Measurements from ENCODE around the gene MLLT10. TPM values are rescaled to one million over a fixed set of nuclear protein-coding genes. Genes with fewer than 3 reads are reported as not detected.

MLLT10 gene
- total and polyA plus RNA-seq, 12 donors, result 15.8 to 49.1 (median 29.8) TPM

GRCh38 chr10:21670391-21670790, 136.4 kb downstream of the MLLT10 start:
- Histone ChIP-seq H3K4me1 (replicated peaks in 1 of 2) (peaks cover 11 to 19% of the 10 kb centered on the region in 2 donors), H3K4me3 (no peak overlapping the region), H3K27ac (no peak overlapping the region), H3K9me3 (replicated peaks in 1 of 3) (peaks cover 0 to 6% (median 0%) of the 10 kb centered on the region in 3 donors), H3K27me3 (no peaks in the 10 kb centered on the region), H3K36me3 (replicated peaks in 1 of 2) (peaks cover 0 to 3% of the 10 kb centered on the region in 2 donors)
- no peak for DNase-seq
- TF ChIP-seq POLR2A (IDR thresholded peaks at IDR 0.05), result no peak
- TF ChIP-seq, protein P1, sequence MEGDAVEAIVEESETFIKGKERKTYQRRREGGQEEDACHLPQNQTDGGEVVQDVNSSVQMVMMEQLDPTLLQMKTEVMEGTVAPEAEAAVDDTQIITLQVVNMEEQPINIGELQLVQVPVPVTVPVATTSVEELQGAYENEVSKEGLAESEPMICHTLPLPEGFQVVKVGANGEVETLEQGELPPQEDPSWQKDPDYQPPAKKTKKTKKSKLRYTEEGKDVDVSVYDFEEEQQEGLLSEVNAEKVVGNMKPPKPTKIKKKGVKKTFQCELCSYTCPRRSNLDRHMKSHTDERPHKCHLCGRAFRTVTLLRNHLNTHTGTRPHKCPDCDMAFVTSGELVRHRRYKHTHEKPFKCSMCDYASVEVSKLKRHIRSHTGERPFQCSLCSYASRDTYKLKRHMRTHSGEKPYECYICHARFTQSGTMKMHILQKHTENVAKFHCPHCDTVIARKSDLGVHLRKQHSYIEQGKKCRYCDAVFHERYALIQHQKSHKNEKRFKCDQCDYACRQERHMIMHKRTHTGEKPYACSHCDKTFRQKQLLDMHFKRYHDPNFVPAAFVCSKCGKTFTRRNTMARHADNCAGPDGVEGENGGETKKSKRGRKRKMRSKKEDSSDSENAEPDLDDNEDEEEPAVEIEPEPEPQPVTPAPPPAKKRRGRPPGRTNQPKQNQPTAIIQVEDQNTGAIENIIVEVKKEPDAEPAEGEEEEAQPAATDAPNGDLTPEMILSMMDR (IDR thresholded peaks at IDR 0.05), result no peak
- WGBS, 4 donors, result 75 to 79% (median 78%) methylated on average over 2 of the region's 2 CpGs
- intact Hi-C loops (cut with DNase I), result no loop called here

DNA sequence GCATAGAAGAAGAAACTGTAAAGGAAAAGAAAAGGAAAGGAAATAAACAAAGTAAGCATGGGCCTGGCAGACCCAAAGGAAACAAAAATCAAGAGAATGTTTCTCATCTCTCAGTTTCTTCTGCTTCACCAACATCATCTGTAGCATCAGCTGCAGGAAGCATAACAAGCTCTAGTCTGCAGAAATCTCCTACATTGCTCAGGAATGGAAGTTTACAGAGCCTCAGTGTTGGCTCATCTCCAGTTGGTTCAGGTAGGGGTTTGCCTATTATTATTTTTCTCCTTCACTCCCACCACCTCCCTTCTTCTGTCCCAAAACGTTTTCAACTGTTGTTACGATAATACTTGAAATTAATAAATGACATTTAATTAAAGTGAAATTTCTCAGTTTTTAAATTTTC, 139.6 kb downstream of the MLLT10 start:
- no peak for DNase-seq
- no peaks in the 10 kb centered on the region for H3K27me3 ChIP-seq
- TF ChIP-seq POLR2A (IDR thresholded peaks at IDR 0.05), result no peak
- TF ChIP-seq, protein P1 (IDR thresholded peaks at IDR 0.05), result no peak
- peaks cover 0 to 3% of the 10 kb centered on the region in 2 donors for H3K36me3 ChIP-seq (replicated peaks in 1 of 2)
- peaks cover 6% of the 10 kb centered on the region in 2 donors for H3K4me1 ChIP-seq (replicated peaks in 1 of 2)
- 75 to 84% (median 80%) methylated on average over 2 of the region's 2 CpGs for WGBS, 4 donors
- H3K4me3 ChIP-seq, result no peak overlapping the region
- intact Hi-C loops (cut with DNase I), result no loop called here
- H3K27ac ChIP-seq, result no peak overlapping the region
- H3K9me3 ChIP-seq (replicated peaks in 1 of 3), result peaks cover 0 to 6% (median 0%) of the 10 kb centered on the region in 3 donors

GRCh38 chr10:21675157-21675796, 141.2 kb downstream of the MLLT10 start:
- Histone ChIP-seq H3K4me1 (replicated peaks in 1 of 2) (peaks cover 17 to 19% of the 10 kb centered on the region in 2 donors), H3K4me3 (no peak overlapping the region), H3K9me3 (replicated peaks in 1 of 3) (no peaks in the 10 kb centered on the region), H3K27me3 (no peaks in the 10 kb centered on the region), H3K36me3 (replicated peaks in 1 of 2) (peaks cover 0 to 3% of the 10 kb centered on the region in 2 donors), H3K27ac (no peak overlapping the region)
- intact Hi-C loops (cut with DNase I), result no loop called here
- whole genome bisulfite sequencing, 4 donors, result 84 to 88% (median 86%) methylated on average over 2 of the region's 2 CpGs
- TF ChIP-seq POLR2A (IDR thresholded peaks at IDR 0.05), result no peak
- TF ChIP-seq, protein P1 (IDR thresholded peaks at IDR 0.05), result peak; percentile 31 to 68 (median 59)
- DNase-seq, result peak in 3 of 7 donors; percentile 33 to 44 (median 40)

- H3K36me3 ChIP-seq (replicated peaks in 1 of 2), result peaks cover 0 to 3% of the 10 kb centered on the region in 2 donors
- peaks cover 17 to 19% of the 10 kb centered on the region in 2 donors for H3K4me1 ChIP-seq (replicated peaks in 1 of 2)
- H3K9me3 ChIP-seq (replicated peaks in 1 of 3), result no peaks in the 10 kb centered on the region
- no peak for TF ChIP-seq POLR2A (IDR thresholded peaks at IDR 0.05)
- TF ChIP-seq, protein P1 (IDR thresholded peaks at IDR 0.05), result no peak
- H3K4me3 ChIP-seq, result no peak overlapping the region
- WGBS, 4 donors, result 91 to 95% (median 93%) methylated on average over 3 of the region's 3 CpGs
- no peak for DNase-seq
- no peaks in the 10 kb centered on the region for H3K27me3 ChIP-seq
- no peak overlapping the region for H3K27ac ChIP-seq
- intact Hi-C loops (cut with DNase I), result no loop called here
These were observed 143.5 kb downstream of the MLLT10 start for GRCh38 chr10:21677551-21677950.

Data from adrenal gland (tissue), 12 donors.